ENCODE data around the gene ZNF780A. TPM values are rescaled to one million over a fixed set of nuclear protein-coding genes. Genes with fewer than 3 reads are reported as not detected.

The ZNF780A gene
- total and polyA plus RNA-seq, 9 donors, result 5.4 to 18.7 (median 15.6) TPM

- no peaks in the 10 kb centered on the region for H3K27me3 ChIP-seq
- intact Hi-C loops (cut with DNase I), result no loop called here
- peaks cover 0 to 28% of the 10 kb centered on the region in 2 donors for H3K9me3 ChIP-seq
- H3K36me3 ChIP-seq, result no peaks in the 10 kb centered on the region
- H3K27ac ChIP-seq, result no peak overlapping the region
- DNase-seq, result no peak
- TF ChIP-seq EP300 (IDR thresholded peaks at IDR 0.05), result no peak
- TF ChIP-seq, protein P1, sequence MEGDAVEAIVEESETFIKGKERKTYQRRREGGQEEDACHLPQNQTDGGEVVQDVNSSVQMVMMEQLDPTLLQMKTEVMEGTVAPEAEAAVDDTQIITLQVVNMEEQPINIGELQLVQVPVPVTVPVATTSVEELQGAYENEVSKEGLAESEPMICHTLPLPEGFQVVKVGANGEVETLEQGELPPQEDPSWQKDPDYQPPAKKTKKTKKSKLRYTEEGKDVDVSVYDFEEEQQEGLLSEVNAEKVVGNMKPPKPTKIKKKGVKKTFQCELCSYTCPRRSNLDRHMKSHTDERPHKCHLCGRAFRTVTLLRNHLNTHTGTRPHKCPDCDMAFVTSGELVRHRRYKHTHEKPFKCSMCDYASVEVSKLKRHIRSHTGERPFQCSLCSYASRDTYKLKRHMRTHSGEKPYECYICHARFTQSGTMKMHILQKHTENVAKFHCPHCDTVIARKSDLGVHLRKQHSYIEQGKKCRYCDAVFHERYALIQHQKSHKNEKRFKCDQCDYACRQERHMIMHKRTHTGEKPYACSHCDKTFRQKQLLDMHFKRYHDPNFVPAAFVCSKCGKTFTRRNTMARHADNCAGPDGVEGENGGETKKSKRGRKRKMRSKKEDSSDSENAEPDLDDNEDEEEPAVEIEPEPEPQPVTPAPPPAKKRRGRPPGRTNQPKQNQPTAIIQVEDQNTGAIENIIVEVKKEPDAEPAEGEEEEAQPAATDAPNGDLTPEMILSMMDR (IDR thresholded peaks at IDR 0.05), result no peak
- TF ChIP-seq POLR2A (IDR thresholded peaks at IDR 0.05), result no peak
- no peak overlapping the region for H3K4me3 ChIP-seq
- no peaks in the 10 kb centered on the region for H3K4me1 ChIP-seq (ENCODE audit: insufficient read depth)
- WGBS, 3 donors, result 90 to 100% (median 99%) methylated on average over 1 of the region's 1 CpG
These were observed 12.4 kb downstream of the ZNF780A start for GRCh38 chr19:40078377-40078776.

GRCh38 chr19:40070058-40070457, 20.7 kb downstream of the ZNF780A start:
- Histone ChIP-seq H3K27ac (no peak overlapping the region), H3K4me1 (ENCODE audit: insufficient read depth) (no peaks in the 10 kb centered on the region), H3K9me3 (peaks cover 0 to 10% of the 10 kb centered on the region in 2 donors), H3K27me3 (no peaks in the 10 kb centered on the region), H3K4me3 (no peak overlapping the region), H3K36me3 (no peaks in the 10 kb centered on the region)
- intact Hi-C loops (cut with DNase I), result no loop called here
- no peak for DNase-seq
- TF ChIP-seq, protein P1 (IDR thresholded peaks at IDR 0.05), result no peak
- no peak for TF ChIP-seq POLR2A (IDR thresholded peaks at IDR 0.05)
- no peak for TF ChIP-seq EP300 (IDR thresholded peaks at IDR 0.05)
- WGBS, 3 donors, result 94 to 98% (median 97%) methylated on average over 1 of the region's 1 CpG

GRCh38 chr19:40059624-40060023, 31.1 kb downstream of the ZNF780A start:
- no peaks in the 10 kb centered on the region for H3K27me3 ChIP-seq
- TF ChIP-seq, protein P1 (IDR thresholded peaks at IDR 0.05), result no peak
- TF ChIP-seq POLR2A (IDR thresholded peaks at IDR 0.05) (no peak), EP300 (IDR thresholded peaks at IDR 0.05) (no peak)
- intact Hi-C loops (cut with DNase I), result no loop called here
- no peaks in the 10 kb centered on the region for H3K4me1 ChIP-seq (ENCODE audit: insufficient read depth)
- no peaks in the 10 kb centered on the region for H3K9me3 ChIP-seq
- no peak overlapping the region for H3K4me3 ChIP-seq
- no peak overlapping the region for H3K27ac ChIP-seq
- WGBS, 3 donors, result 89 to 96% (median 96%) methylated on average over 1 of the region's 1 CpG
- no peak for DNase-seq
- H3K36me3 ChIP-seq, result no peaks in the 10 kb centered on the region

DNA sequence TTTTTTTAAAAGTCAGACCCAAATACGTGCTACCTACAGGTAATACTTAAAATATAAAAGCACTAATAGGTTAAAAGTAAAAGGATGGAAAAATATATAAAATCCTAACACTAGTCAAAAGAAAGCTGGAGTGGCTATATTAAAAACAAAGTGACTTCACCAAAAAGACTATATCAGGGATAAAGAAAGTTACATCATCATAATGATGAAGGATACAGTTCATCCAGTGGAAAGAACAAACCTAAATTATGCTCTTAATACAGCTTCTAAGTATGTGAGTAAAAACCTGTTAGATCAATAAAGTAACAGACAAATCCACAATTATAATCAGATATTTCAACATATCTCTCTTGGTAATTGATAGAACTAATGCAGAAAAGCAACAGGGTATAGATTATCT, 33.6 kb downstream of the ZNF780A start:
- no peak overlapping the region for H3K27ac ChIP-seq
- 67 to 86% (median 81%) methylated on average over 1 of the region's 1 CpG for WGBS, 3 donors
- DNase-seq, result no peak
- no peaks in the 10 kb centered on the region for H3K9me3 ChIP-seq
- intact Hi-C loops (cut with DNase I), result no loop called here
- no peaks in the 10 kb centered on the region for H3K36me3 ChIP-seq
- H3K4me1 ChIP-seq (ENCODE audit: insufficient read depth), result no peaks in the 10 kb centered on the region
- H3K27me3 ChIP-seq, result no peaks in the 10 kb centered on the region
- no peak overlapping the region for H3K4me3 ChIP-seq
- TF ChIP-seq EP300 (IDR thresholded peaks at IDR 0.05) (no peak), POLR2A (IDR thresholded peaks at IDR 0.05) (no peak)
- TF ChIP-seq, protein P1 (IDR thresholded peaks at IDR 0.05), result no peak
